ENCODE data around the gene MCC.

MCC gene

DNA sequence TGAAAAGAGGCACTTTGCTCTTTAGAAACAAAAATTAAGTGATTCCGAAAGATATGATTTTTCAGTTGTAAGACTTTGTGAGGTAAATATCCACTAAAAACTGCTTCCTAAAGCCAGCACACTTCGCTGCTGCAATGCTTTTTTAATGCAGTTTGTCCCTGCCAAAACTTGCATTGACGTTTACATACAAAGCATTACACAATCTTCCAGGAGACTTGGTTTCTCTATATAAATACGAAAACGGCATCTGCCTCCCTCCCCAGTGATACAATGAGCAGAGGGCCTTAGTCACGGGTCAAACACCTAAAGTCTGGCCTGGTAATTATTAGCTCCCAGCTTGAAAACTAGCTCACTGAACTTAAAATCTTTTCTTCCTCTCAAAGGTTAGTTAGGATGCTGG is 224.2 kb downstream of the MCC start:
- TF ChIP-seq, protein P1, sequence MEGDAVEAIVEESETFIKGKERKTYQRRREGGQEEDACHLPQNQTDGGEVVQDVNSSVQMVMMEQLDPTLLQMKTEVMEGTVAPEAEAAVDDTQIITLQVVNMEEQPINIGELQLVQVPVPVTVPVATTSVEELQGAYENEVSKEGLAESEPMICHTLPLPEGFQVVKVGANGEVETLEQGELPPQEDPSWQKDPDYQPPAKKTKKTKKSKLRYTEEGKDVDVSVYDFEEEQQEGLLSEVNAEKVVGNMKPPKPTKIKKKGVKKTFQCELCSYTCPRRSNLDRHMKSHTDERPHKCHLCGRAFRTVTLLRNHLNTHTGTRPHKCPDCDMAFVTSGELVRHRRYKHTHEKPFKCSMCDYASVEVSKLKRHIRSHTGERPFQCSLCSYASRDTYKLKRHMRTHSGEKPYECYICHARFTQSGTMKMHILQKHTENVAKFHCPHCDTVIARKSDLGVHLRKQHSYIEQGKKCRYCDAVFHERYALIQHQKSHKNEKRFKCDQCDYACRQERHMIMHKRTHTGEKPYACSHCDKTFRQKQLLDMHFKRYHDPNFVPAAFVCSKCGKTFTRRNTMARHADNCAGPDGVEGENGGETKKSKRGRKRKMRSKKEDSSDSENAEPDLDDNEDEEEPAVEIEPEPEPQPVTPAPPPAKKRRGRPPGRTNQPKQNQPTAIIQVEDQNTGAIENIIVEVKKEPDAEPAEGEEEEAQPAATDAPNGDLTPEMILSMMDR (conservative IDR thresholded peaks at IDR 0.05) = no peak
- TF ChIP-seq ZFX (IDR thresholded peaks at IDR 0.05) = no peak

DNA sequence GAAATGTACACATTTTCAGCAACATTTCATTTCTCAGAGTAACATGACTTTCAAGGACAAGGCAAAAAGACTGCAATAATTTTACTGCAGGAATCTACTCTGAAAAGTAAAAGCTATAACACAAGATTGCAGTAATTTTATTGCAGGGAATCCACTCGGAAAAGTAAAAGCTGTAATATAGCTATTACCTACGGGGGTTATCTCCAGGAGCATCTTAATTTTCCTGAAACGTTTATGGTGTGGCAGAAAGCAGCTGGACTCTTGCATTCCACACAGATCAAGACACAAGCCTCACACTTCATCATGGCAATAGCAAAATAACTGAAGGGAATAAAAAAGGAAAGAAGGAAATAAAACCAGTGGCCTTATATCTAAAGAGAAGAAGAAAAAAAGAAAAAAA is 224.7 kb downstream of the MCC start:
- no peak for TF ChIP-seq ZFX (IDR thresholded peaks at IDR 0.05)
- TF ChIP-seq, protein P1 (conservative IDR thresholded peaks at IDR 0.05) = no peak

More for the DNA sequence above, 224.2 kb downstream of the MCC start:
- H3K27ac ChIP-seq = no peak overlapping the region

DNA sequence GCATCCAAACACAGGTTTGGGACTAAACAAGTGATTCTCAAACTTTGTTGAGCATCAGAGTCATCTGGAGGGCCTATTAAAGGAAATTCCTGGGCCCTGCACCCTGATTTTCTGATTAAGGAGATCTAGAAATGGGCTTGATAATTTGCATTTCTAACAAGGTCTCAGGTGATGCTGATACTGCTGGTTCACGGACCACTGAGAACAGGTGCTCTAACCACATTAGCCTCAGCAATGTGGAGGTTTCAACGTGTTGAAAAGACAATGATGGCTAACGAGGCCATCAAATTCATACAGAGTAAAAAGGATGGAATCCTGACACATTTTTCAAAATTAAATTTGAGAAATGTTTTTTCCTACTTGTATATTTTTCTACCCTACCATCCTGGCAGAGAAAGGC is 225.6 kb downstream of the MCC start:
- no peak overlapping the region for H3K27ac ChIP-seq
- no peak for TF ChIP-seq ZFX (IDR thresholded peaks at IDR 0.05)
- TF ChIP-seq, protein P1 (conservative IDR thresholded peaks at IDR 0.05) = no peak

More for the DNA sequence above, 224.7 kb downstream of the MCC start:
- no peak overlapping the region for H3K27ac ChIP-seq

DNA sequence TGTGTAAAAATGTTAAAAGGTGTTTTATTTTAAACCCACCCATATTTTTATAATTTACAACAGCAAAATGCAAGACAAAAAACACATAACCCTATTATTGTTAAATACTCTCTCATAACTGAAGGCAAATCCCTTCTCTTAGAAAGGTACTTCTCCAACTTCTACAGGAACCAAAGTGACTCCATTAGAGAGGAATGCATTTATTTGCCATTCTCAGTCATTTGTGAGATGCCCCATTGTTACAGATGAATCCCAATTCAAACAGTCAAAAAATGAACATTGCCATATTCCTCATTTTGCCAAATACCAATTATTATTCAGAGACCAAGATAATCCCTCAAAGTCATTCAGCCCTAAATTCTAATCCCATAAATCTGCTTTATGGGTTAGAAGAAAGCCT is 229.2 kb downstream of the MCC start:
- TF ChIP-seq ZFX (IDR thresholded peaks at IDR 0.05) = no peak
- TF ChIP-seq, protein P1 (conservative IDR thresholded peaks at IDR 0.05) = no peak
- H3K27ac ChIP-seq = no peak overlapping the region

DNA sequence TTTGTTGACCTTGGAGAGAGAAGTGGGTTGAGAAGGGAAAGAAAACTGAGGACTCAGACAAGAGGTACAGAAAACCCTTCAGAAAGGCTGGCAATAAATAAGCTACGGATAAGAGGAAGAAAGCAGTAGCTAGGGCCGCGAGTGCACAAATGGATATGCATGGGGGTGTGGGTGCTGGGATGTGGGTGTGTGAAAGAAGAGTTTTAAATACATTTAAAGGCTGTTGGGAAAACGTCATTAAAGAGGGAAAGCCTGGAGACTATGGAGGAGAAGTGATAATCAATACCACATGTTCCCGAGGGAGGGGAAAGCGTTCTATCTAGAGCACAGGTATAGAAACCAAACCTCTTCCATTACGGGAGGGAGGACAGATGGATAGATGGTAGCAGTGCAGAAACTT is 230.7 kb downstream of the MCC start:
- TF ChIP-seq, protein P1 (conservative IDR thresholded peaks at IDR 0.05) = no peak
- no peak for TF ChIP-seq ZFX (IDR thresholded peaks at IDR 0.05)
- H3K27ac ChIP-seq = no peak overlapping the region; the same call in 1 of the 2 replicates

DNA sequence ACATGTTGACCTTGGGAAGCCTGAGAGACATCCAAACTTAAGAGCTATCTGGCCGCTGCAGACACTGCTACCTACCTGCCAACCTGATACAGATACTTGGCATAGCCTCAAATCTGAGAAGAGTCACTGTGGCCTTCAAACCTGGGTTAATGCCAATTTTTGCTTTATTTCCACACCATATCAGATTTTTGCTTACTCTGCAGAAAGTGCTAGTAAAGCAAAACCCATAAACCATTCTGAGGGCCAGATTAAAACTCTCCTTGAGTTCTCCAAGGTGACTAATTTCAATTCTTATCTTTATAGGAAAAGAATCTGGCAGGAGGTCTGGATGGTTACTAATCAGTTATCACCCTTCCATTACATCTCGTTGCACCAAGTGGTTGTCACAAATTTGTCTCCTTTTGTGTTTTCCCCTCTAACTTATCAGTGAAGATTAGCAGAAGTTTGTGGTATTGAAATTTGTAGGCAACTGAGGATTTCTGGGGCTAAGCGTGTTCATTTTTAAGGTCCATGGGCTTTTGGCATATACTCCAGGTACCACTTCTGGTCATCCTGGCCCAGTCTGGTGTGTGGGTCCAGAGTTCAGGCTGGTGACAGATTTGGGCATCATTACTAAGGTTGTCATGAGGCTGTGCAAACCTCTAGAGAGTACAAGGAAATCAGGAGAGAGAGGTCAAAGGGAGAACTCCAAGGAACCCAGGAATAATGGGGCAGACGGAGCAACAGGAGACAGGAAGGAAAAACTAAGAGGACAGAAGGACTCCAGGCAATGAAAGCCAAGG is 231.4 kb downstream of the MCC start:
- no peak overlapping the region; the same call in 1 of the 2 replicates for H3K27ac ChIP-seq
- TF ChIP-seq, protein P1 (conservative IDR thresholded peaks at IDR 0.05) = no peak
- TF ChIP-seq ZFX (IDR thresholded peaks at IDR 0.05) = no peak

DNA sequence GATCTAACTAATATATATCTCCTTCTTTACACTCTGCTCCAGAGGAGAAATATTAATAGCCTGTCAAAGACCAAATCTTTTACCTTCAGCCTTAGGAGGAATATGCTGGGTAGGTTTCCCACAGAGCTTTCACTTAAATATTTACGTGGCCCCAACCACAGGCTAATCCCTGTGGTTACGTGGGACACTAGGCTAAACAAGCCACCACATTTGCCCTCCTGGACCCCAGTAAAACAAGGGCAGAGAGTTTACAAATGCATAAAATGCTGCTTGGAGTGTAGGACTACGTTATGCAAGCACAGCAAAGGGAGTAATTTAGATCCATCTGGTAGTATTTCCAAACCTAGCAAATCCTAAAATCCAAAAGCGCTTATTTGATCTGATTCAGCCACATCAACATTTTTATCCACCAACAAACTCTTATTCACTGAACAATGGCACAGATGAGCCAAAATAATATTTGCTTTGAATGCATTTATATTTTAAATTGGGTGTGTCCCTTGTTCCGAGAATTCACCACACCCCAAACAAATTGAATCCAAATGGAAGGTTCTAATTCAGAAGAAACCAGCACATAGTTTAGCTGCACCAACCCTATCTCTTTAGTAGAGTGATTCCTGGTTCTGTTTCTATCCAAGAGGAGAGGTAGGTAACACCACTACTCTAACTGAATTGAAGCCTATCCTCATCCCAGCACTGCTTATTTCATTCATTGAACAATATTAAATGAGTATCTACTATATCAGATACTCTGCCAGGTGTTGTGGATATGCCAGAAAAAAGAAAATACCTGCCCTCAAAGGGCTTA is 232.5 kb downstream of the MCC start:
- TF ChIP-seq, protein P1 (conservative IDR thresholded peaks at IDR 0.05) = no peak
- no peak for TF ChIP-seq ZFX (IDR thresholded peaks at IDR 0.05)
- H3K27ac ChIP-seq = no peak overlapping the region
